ENCODE data around the gene SP1.
A peak's percentile ranks its signal among the peaks of the same experiment; 100 is the strongest.

SP1 gene

DNA sequence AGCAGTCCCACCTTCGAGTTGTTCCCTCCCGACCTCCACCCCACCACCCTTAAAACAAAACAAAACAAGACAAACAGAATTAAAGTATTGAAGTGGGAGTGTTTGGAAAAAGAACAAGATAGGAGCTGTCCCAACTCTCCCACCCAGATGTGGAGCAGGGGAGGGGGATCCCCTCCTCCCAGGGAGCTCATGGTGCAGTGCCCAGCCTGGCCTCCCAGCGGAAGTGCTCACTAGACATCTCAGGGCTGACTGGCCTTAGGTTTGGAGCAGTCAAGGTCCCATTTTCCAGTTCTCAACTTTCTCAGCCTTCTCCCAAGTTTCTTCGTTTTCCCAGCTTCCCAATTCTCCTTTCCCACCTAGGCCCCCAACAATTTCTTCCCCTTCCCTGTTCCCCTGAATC lies 46.7 kb upstream of the SP1 start:
- POLR2A ChIA-PET, result interaction anchor here (0.6 to 2.4 kb wide), 2 partner anchors 12 to 85 kb away, joined by 7 read pairs; partner anchors contain the start of gene AAAS
- 0 out of 2 replicates have a peak, but pooled peaks have one; percentile 6 for TF ChIP-seq PRDM1 (tag by site-specific recombination; IDR thresholded peaks at IDR 0.05)
- TF ChIP-seq ZNF660 (tag by site-specific recombination; IDR thresholded peaks at IDR 0.05), result no peak
- Histone ChIP-seq H3K4me3 (ENCODE audit: low read depth, low read length) (no peak overlapping the region), H3K4me1 (ENCODE audit: control insufficient read depth, insufficient read depth, low read length) (no peaks in the 10 kb centered on the region), H3K9me3 (ENCODE audit: control insufficient read depth, insufficient read depth, low read depth, low read length) (no peaks in the 10 kb centered on the region), H3K36me3 (ENCODE audit: control insufficient read depth in 2 of 2, insufficient read depth in 1 of 2, low read length in 2 of 2) (no peaks in the 10 kb centered on the region), H3K27ac (ENCODE audit: extremely low read depth, low read depth, low read length) (no peak overlapping the region)
- CTCF ChIA-PET, result interaction anchor here (0.6 to 12.7 kb wide), 3 partner anchors 10 to 175 kb away, joined by 3 to 156 read pairs (median 3); no protein-coding TSS in a partner anchor

DNA sequence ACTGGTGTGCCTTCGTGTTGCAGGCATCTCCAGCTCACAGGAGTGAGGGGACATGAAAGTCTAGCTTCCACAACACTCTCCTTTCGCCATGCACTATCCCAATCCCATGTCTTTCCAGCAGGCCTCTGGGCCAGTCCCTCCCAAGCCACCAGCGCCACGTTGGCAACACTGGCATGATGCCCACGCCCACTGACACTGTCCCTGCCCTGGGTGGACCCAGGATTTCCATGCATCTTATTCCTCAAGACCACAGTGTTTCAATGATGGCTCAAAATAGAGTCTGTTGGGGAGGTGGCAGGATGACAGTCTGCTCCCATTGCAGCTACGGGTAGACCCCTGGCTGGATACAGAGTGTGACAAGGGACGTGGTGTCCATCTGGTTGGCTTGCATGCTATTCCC lies 46.1 kb upstream of the SP1 start:
- CTCF ChIA-PET, result interaction anchor here (0.6 to 0.8 kb wide), 3 partner anchors 14 to 174 kb away, joined by 3 read pairs; no protein-coding TSS in a partner anchor
- H3K27ac ChIP-seq (ENCODE audit: extremely low read depth, low read depth, low read length), result no peak overlapping the region
- H3K36me3 ChIP-seq (ENCODE audit: control insufficient read depth in 2 of 2, insufficient read depth in 1 of 2, low read length in 2 of 2), result no peaks in the 10 kb centered on the region
- H3K9me3 ChIP-seq (ENCODE audit: control insufficient read depth, insufficient read depth, low read depth, low read length), result no peaks in the 10 kb centered on the region
- POLR2A ChIA-PET, result interaction anchor here (2.4 kb wide), 1 partner anchor 13 kb away, joined by 7 read pairs; the partner anchor contains the start of gene AAAS
- no peak overlapping the region for H3K4me3 ChIP-seq (ENCODE audit: low read depth, low read length)
- H3K4me1 ChIP-seq (ENCODE audit: control insufficient read depth, insufficient read depth, low read length), result no peaks in the 10 kb centered on the region
- TF ChIP-seq ZXDB (tag by site-specific recombination; IDR thresholded peaks at IDR 0.05), result no peak
- 0 out of 2 replicates have a peak, but pooled peaks have one; percentile 32 for TF ChIP-seq HIC1 (tag by site-specific recombination; IDR thresholded peaks at IDR 0.05)

GRCh38 chr12:53334822-53335221 lies 45.2 kb upstream of the SP1 start:
- Histone ChIP-seq H3K4me1 (ENCODE audit: control insufficient read depth, insufficient read depth, low read length) (no peaks in the 10 kb centered on the region), H3K4me3 (ENCODE audit: low read depth, low read length) (no peak overlapping the region), H3K36me3 (ENCODE audit: control insufficient read depth in 2 of 2, insufficient read depth in 1 of 2, low read length in 2 of 2) (no peaks in the 10 kb centered on the region), H3K9me3 (ENCODE audit: control insufficient read depth, insufficient read depth, low read depth, low read length) (no peaks in the 10 kb centered on the region), H3K27ac (ENCODE audit: extremely low read depth, low read depth, low read length) (no peak overlapping the region)
- POLR2A ChIA-PET, result interaction anchor here (0.6 to 1.7 kb wide), 6 partner anchors 10 to 195 kb away, joined by 3 to 8 read pairs (median 4); partner anchors contain the start of gene AAAS
- CTCF ChIA-PET, result interaction anchor here (0.6 to 1.9 kb wide), 4 partner anchors 8 to 160 kb away, joined by 3 to 6 read pairs (median 5); no protein-coding TSS in a partner anchor
- no peak for TF ChIP-seq ZNF292 (tag by site-specific recombination; IDR thresholded peaks at IDR 0.05; ENCODE audit: borderline replicate concordance, low read depth)
- no peak for TF ChIP-seq ZNF514 (tag by site-specific recombination; IDR thresholded peaks at IDR 0.05)
- TF ChIP-seq, protein P1, sequence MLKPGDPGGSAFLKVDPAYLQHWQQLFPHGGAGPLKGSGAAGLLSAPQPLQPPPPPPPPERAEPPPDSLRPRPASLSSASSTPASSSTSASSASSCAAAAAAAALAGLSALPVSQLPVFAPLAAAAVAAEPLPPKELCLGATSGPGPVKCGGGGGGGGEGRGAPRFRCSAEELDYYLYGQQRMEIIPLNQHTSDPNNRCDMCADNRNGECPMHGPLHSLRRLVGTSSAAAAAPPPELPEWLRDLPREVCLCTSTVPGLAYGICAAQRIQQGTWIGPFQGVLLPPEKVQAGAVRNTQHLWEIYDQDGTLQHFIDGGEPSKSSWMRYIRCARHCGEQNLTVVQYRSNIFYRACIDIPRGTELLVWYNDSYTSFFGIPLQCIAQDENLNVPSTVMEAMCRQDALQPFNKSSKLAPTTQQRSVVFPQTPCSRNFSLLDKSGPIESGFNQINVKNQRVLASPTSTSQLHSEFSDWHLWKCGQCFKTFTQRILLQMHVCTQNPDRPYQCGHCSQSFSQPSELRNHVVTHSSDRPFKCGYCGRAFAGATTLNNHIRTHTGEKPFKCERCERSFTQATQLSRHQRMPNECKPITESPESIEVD (tag by site-specific recombination; IDR thresholded peaks at IDR 0.05), result no peak
- TF ChIP-seq, protein P2, sequence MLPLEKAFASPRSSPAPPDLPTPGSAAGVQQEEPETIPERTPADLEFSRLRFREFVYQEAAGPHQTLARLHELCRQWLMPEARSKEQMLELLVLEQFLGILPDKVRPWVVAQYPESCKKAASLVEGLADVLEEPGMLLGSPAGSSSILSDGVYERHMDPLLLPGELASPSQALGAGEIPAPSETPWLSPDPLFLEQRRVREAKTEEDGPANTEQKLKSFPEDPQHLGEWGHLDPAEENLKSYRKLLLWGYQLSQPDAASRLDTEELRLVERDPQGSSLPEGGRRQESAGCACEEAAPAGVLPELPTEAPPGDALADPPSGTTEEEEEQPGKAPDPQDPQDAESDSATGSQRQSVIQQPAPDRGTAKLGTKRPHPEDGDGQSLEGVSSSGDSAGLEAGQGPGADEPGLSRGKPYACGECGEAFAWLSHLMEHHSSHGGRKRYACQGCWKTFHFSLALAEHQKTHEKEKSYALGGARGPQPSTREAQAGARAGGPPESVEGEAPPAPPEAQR (tag by site-specific recombination; IDR thresholded peaks at IDR 0.05), result no peak
- TF ChIP-seq, protein P3, sequence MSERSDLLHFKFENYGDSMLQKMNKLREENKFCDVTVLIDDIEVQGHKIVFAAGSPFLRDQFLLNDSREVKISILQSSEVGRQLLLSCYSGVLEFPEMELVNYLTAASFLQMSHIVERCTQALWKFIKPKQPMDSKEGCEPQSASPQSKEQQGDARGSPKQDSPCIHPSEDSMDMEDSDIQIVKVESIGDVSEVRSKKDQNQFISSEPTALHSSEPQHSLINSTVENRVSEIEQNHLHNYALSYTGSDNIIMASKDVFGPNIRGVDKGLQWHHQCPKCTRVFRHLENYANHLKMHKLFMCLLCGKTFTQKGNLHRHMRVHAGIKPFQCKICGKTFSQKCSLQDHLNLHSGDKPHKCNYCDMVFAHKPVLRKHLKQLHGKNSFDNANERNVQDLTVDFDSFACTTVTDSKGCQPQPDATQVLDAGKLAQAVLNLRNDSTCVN (tag by site-specific recombination; optimal IDR thresholded peaks at IDR 0.05), result no peak
- TF ChIP-seq GFI1B (tag by site-specific recombination; IDR thresholded peaks at IDR 0.05), result no peak
- TF ChIP-seq ZSCAN5A (tag by site-specific recombination; IDR thresholded peaks at IDR 0.05), result no peak
- no peak for TF ChIP-seq KLF17 (tag by site-specific recombination; IDR thresholded peaks at IDR 0.05)
- TF ChIP-seq ZNF112 (tag by site-specific recombination; IDR thresholded peaks at IDR 0.05), result no peak
- no peak for TF ChIP-seq ZNF624 (tag by site-specific recombination; IDR thresholded peaks at IDR 0.05)
- TF ChIP-seq SCRT2 (tag by site-specific recombination; IDR thresholded peaks at IDR 0.05), result no peak
- TF ChIP-seq ZNF2 (tag by site-specific recombination; IDR thresholded peaks at IDR 0.05), result no peak
- TF ChIP-seq, protein P4, sequence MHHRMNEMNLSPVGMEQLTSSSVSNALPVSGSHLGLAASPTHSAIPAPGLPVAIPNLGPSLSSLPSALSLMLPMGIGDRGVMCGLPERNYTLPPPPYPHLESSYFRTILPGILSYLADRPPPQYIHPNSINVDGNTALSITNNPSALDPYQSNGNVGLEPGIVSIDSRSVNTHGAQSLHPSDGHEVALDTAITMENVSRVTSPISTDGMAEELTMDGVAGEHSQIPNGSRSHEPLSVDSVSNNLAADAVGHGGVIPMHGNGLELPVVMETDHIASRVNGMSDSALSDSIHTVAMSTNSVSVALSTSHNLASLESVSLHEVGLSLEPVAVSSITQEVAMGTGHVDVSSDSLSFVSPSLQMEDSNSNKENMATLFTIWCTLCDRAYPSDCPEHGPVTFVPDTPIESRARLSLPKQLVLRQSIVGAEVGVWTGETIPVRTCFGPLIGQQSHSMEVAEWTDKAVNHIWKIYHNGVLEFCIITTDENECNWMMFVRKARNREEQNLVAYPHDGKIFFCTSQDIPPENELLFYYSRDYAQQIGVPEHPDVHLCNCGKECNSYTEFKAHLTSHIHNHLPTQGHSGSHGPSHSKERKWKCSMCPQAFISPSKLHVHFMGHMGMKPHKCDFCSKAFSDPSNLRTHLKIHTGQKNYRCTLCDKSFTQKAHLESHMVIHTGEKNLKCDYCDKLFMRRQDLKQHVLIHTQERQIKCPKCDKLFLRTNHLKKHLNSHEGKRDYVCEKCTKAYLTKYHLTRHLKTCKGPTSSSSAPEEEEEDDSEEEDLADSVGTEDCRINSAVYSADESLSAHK (tag by site-specific recombination; IDR thresholded peaks at IDR 0.05), result no peak
- no peak for TF ChIP-seq ZNF544 (tag by site-specific recombination; IDR thresholded peaks at IDR 0.05)
- no peak for TF ChIP-seq ZNF610 (tag by site-specific recombination; IDR thresholded peaks at IDR 0.05; ENCODE audit: borderline replicate concordance)

Measured in HEK293 (cell line).